H1 (cell line): ENCODE measurements around the gene DNAH10. TPM values are rescaled to one million over a fixed set of nuclear protein-coding genes. Genes with fewer than 3 reads are reported as not detected.

Source experiments
- CTCF ChIA-PET: fragments of 300-600 bp; sonication (Branson Sonifier 250); formaldehyde crosslinking; loops from one replicate; lab custom pipeline; 2021; ENCODE audit not compliant: partially characterized antibody; lab: Charles Lee
- POLR2A ChIA-PET: fragments of 300-600 bp; sonication (Branson Sonifier 250); formaldehyde crosslinking; loops from one replicate; lab custom pipeline; 2021; ENCODE audit warnings: inconsistent platforms; ENCODE audit not compliant: partially characterized antibody; lab: Charles Lee
- DNase-seq, 2 experiments: peaks; one replicate each; pipeline versions ENCODE4 v3.0.0 to v3.0.0-alpha.2; 2010 to 2022; ENCODE audit warnings: low spot score in 2 of 2, low read depth in 1 of 2, mixed read lengths in 1 of 2
- FAIRE-seq: peaks from 2 replicates; lab custom pipeline; 2011; peaks lifted over from hg19 to GRCh38; lab: Jason Lieb, UNC
- H2AFZ ChIP-seq: 2 replicates; pipeline ENCODE4 v1.8.1; 2012; ENCODE audit warnings: low read length, inconsistent platforms
- H2AK5ac ChIP-seq: 2 replicates; pipeline ENCODE4 v1.6.1; 2013; ENCODE audit warnings: low read depth, low read length
- H2BK120ac ChIP-seq: replicated peaks from 2 replicates; pipeline ENCODE3; 2013; ENCODE audit warnings: low read depth, low read length, inconsistent platforms
- H2BK12ac ChIP-seq: 2 replicates; pipeline ENCODE4 v1.6.1; 2013; ENCODE audit warnings: low read depth, low read length
- H2BK15ac ChIP-seq: 2 replicates; pipeline ENCODE4 v1.6.1; 2013; ENCODE audit warnings: low read length
- H2BK20ac ChIP-seq: 2 replicates; pipeline ENCODE4 v1.6.1; 2013; ENCODE audit warnings: low read length
- H2BK5ac ChIP-seq: 2 replicates; pipeline ENCODE4 v1.6.1; 2013; ENCODE audit warnings: low read depth, low read length
- H3K14ac ChIP-seq: 2 replicates; pipeline ENCODE4 v1.6.1; 2013; ENCODE audit warnings: inconsistent platforms; ENCODE audit not compliant: insufficient read length
- H3K18ac ChIP-seq: 2 replicates; pipeline ENCODE4 v1.6.1; 2013; ENCODE audit warnings: low read length; ENCODE audit errors: extremely low read depth
- H3K23ac ChIP-seq: 2 replicates; pipeline ENCODE4 v1.6.1; 2013; ENCODE audit warnings: inconsistent platforms; ENCODE audit not compliant: insufficient read length
- H3K23me2 ChIP-seq: 2 replicates; pipeline ENCODE4 v1.6.1; 2013; ENCODE audit warnings: low read depth, low read length
- H3K27ac ChIP-seq: 2 replicates; pipeline ENCODE4 v1.6.1; 2011; ENCODE audit warnings: low read depth, low read length, inconsistent platforms
- H3K27me3 ChIP-seq, 4 experiments: replicated peaks in 1 of 4; 1 replicate in 1 of 4; 2 replicates in 3 of 4; pipeline versions ENCODE4 v1.6.1 to v1.8.1; 2011 to 2013; ENCODE audit warnings: low read length in 3 of 4, mild to moderate bottlenecking in 3 of 4, inconsistent platforms in 2 of 4, mixed read lengths in 2 of 4, moderate library complexity in 1 of 4; ENCODE audit not compliant: control insufficient read depth in 3 of 4, insufficient read depth in 3 of 4; ENCODE audit errors: extremely low read depth in 1 of 4
- H3K36me3 ChIP-seq, 4 experiments: 2 replicates each; pipeline versions ENCODE4 v1.6.1 to v1.8.1; 2011 to 2013; ENCODE audit warnings: mild to moderate bottlenecking in 4 of 4, low read length in 3 of 4, moderate library complexity in 2 of 4, control low read depth in 1 of 4, inconsistent platforms in 1 of 4; ENCODE audit not compliant: insufficient read depth in 4 of 4, control insufficient read depth in 2 of 4
- H3K4ac ChIP-seq: replicated peaks from 2 replicates; pipeline ENCODE3; 2013; ENCODE audit warnings: low read length, low read depth, mixed read lengths, inconsistent platforms; ENCODE audit not compliant: insufficient read length
- H3K4me1 ChIP-seq, 4 experiments: replicated peaks in 1 of 4; 1 replicate in 1 of 4; 2 replicates in 3 of 4; pipeline versions ENCODE4 v1.6.1 to v1.8.1; 2011 to 2013; ENCODE audit warnings: low read length in 3 of 4, inconsistent platforms in 2 of 4, mixed read lengths in 1 of 4; ENCODE audit not compliant: insufficient read depth in 4 of 4, control insufficient read depth in 3 of 4
- H3K4me2 ChIP-seq, 2 experiments: 2 replicates each; pipeline versions ENCODE4 v1.6.1 to v1.8.1; 2011 to 2013; ENCODE audit warnings: low read depth in 2 of 2, low read length in 2 of 2, control low read depth in 1 of 2, inconsistent platforms in 1 of 2, mild to moderate bottlenecking in 1 of 2; ENCODE audit not compliant: insufficient read depth in 1 of 2
- H3K4me3 ChIP-seq, 4 experiments: fragments of 200-600, 300-600 bp in 1 of 4; sonication (generic), shearing (Covaris generic), sonication (Bioruptor Twin) in 1 of 4; 2 replicates each; pipeline versions ENCODE4 v1.5.1 to v1.8.1; 2011 to 2016; ENCODE audit warnings: low read length in 4 of 4, low read depth in 3 of 4, control low read depth in 2 of 4, inconsistent platforms in 2 of 4, mild to moderate bottlenecking in 2 of 4, mixed read lengths in 1 of 4, moderate library complexity in 1 of 4; ENCODE audit not compliant: insufficient read depth in 2 of 4; ENCODE audit errors: extremely low read depth in 1 of 4
- H3K56ac ChIP-seq: replicated peaks from 2 replicates; pipeline ENCODE3; 2013; ENCODE audit warnings: low read depth, mild to moderate bottlenecking, mixed read lengths, low read length, inconsistent platforms; ENCODE audit not compliant: insufficient read length
- H3K79me1 ChIP-seq: 2 replicates; pipeline ENCODE4 v1.6.1; 2013; ENCODE audit warnings: low read depth, low read length, control low read depth
- H3K79me2 ChIP-seq, 2 experiments: 2 replicates each; pipeline versions ENCODE4 v1.6.1 to v1.8.1; 2012 to 2013; ENCODE audit warnings: low read length in 2 of 2, mild to moderate bottlenecking in 2 of 2, inconsistent platforms in 1 of 2; ENCODE audit not compliant: insufficient read depth in 2 of 2, control insufficient read depth in 1 of 2
- H3K9ac ChIP-seq, 4 experiments: replicated peaks in 1 of 4; 1 replicate in 1 of 4; 2 replicates in 3 of 4; pipeline versions ENCODE4 v1.6.1 to v1.8.1; 2011 to 2013; ENCODE audit warnings: low read depth in 3 of 4, low read length in 3 of 4, control low read depth in 2 of 4, mild to moderate bottlenecking in 2 of 4, moderate library complexity in 2 of 4, inconsistent platforms in 1 of 4; ENCODE audit errors: extremely low read depth in 1 of 4
- H3K9me3 ChIP-seq, 2 experiments: 2 replicates each; pipeline versions ENCODE4 v1.6.1 to v1.8.1; 2012 to 2013; ENCODE audit warnings: mild to moderate bottlenecking in 2 of 2, moderate library complexity in 2 of 2, control low read depth in 1 of 2, inconsistent platforms in 1 of 2, low read depth in 1 of 2, low read length in 1 of 2, mixed read lengths in 1 of 2; ENCODE audit not compliant: insufficient read depth in 2 of 2
- H4K20me1 ChIP-seq, 2 experiments: replicated peaks in 1 of 2; 2 replicates each; pipeline versions ENCODE3 to v1.8.1; 2011 to 2013; ENCODE audit warnings: inconsistent platforms in 2 of 2, low read length in 2 of 2, mild to moderate bottlenecking in 1 of 2; ENCODE audit not compliant: insufficient read depth in 2 of 2, control insufficient read depth in 1 of 2
- H4K5ac ChIP-seq: 2 replicates; pipeline ENCODE4 v1.6.1; 2013; ENCODE audit warnings: low read length, low read depth, mixed read lengths, inconsistent platforms; ENCODE audit not compliant: insufficient read length
- H4K8ac ChIP-seq: 2 replicates; pipeline ENCODE4 v1.8.0; 2013; ENCODE audit warnings: mild to moderate bottlenecking, moderate library complexity, low read length, inconsistent platforms; ENCODE audit not compliant: insufficient read depth; ENCODE audit errors: extremely low read depth
- H4K91ac ChIP-seq: replicated peaks from 2 replicates; pipeline ENCODE3; 2013; ENCODE audit warnings: low read length, mixed read lengths, inconsistent platforms; ENCODE audit not compliant: insufficient read length
- CTBP2 ChIP-seq: IDR thresholded peaks from 2 replicates; pipeline ENCODE4 v1.7.0; 2011; ENCODE audit warnings: borderline replicate concordance, mild to moderate bottlenecking, moderate library complexity, mixed read lengths, low read length; ENCODE audit not compliant: insufficient read depth, insufficient read length
- CTCF ChIP-seq, 3 experiments: IDR thresholded peaks; 1 replicate in 2 of 3; 2 replicates in 1 of 3; pipeline versions ENCODE4 v1.5.1 to v1.6.1; 2011; ENCODE audit warnings: low read length in 3 of 3, mild to moderate bottlenecking in 3 of 3, inconsistent platforms in 2 of 3, low read depth in 1 of 3, moderate library complexity in 1 of 3; ENCODE audit not compliant: insufficient read depth in 1 of 3; ENCODE audit errors: control extremely low read depth in 1 of 3
- EP300 ChIP-seq, 2 experiments: IDR thresholded peaks; 1 replicate in 1 of 2; 2 replicates in 1 of 2; pipeline ENCODE4 v1.6.1; 2011 to 2012; ENCODE audit warnings: low read depth in 2 of 2, low read length in 2 of 2, mild to moderate bottlenecking in 2 of 2, borderline replicate concordance in 1 of 2, inconsistent platforms in 1 of 2, moderate library complexity in 1 of 2
- EZH2 ChIP-seq: fragments of 200-600 bp; sonication (generic); IDR thresholded peaks from 2 replicates; pipeline ENCODE4 v1.7.1; 2012; ENCODE audit warnings: low read depth, mild to moderate bottlenecking, moderate library complexity, low read length, inconsistent platforms; ENCODE audit not compliant: severe bottlenecking
- GABPA ChIP-seq: IDR thresholded peaks from 2 replicates; pipeline ENCODE4 v1.6.1; 2011; ENCODE audit warnings: mild to moderate bottlenecking, low read length, moderate library complexity, borderline replicate concordance; ENCODE audit not compliant: insufficient read depth
- HDAC2 ChIP-seq, 2 experiments: fragments of 300-600 bp in 1 of 2; sonication (generic) in 1 of 2; IDR thresholded peaks; 2 replicates each; pipeline ENCODE4 v1.6.1; 2011 to 2012; ENCODE audit warnings: low read depth in 2 of 2, low read length in 2 of 2, mild to moderate bottlenecking in 2 of 2, moderate library complexity in 2 of 2, borderline replicate concordance in 1 of 2, inconsistent platforms in 1 of 2
- POU5F1 ChIP-seq: IDR thresholded peaks from 2 replicates; pipeline ENCODE4 v1.6.1; 2011; ENCODE audit warnings: low read depth, mild to moderate bottlenecking, low read length, moderate library complexity
- SP4 ChIP-seq: IDR thresholded peaks from 2 replicates; pipeline ENCODE4 v1.6.1; 2012; ENCODE audit warnings: low read length, inconsistent platforms
- TBP ChIP-seq: IDR thresholded peaks from 2 replicates; pipeline ENCODE4 v1.6.1; 2011; ENCODE audit warnings: low read depth, low read length, improper control_type of control experiment
- WGBS, 2 experiments: shearing (Covaris generic) in 1 of 2; methylation state at CpG; one replicate each; pipeline versions ENCODE4 v1.1.6 to v1.1.7; 2013 to 2015; ENCODE audit warnings: low lambda C conversion rate in 2 of 2, mixed read lengths in 2 of 2, inconsistent platforms in 1 of 2, low coverage in 1 of 2, missing lambda C conversion rate in 1 of 2; ENCODE audit not compliant: insufficient replicate concordance in 2 of 2, insufficient coverage in 1 of 2, insufficient read length in 1 of 2; ENCODE audit errors: extremely low coverage in 1 of 2, missing lambda C conversion rate in 1 of 2; 5-methylcytosine and 5-hydroxymethylcytosine counted together
- polyA plus RNA-seq, 7 experiments: library from polyadenylated mRNA; depleted of rRNA in 3 of 7; stranded (reverse) in 5 of 7; unstranded in 2 of 7; fragments of >200 nt in 5 of 7; fragments of 200-250 nt in 2 of 7; gene quantifications; 1 replicate in 5 of 7; 2 replicates in 1 of 7; 4 replicates in 1 of 7; pipeline versions ENCODE4 v1.2.1 to v1.2.3, GENCODE V29; 2011 to 2013; ENCODE audit warnings: missing spikeins in 2 of 7, mixed read lengths in 2 of 7
- total RNA-seq: library from RNA; stranded (reverse); fragmentation: NEBNext Ultra II Directional; extraction: Animal tissue kit (Norgen Biotek cat#: 25700); gene quantifications from 2 replicates; pipeline ENCODE4 v1.2.1, GENCODE V29; 2021

The DNAH10 gene
- total and polyA plus RNA-seq, 2 of the 8 experiments (the other 6 are each of a cell fraction or from before 2014, with no cell fraction given) = 0.02 to 0.24 TPM

GRCh38 chr12:123765504-123766035 lies 3.5 kb downstream of the DNAH10 start:
- Histone ChIP-seq H4K5ac (no peak overlapping the region), H3K23ac (no peak overlapping the region), H2AFZ (no peak overlapping the region), H2BK12ac (no peak overlapping the region), H3K4me1 (peaks cover 0 to 6% (median 5%) of the 10 kb centered on the region in 4 experiments; a peak in 4 of 7 replicates), H3K4me3 (no peak overlapping the region), H2BK120ac (no peak overlapping the region), H3K27me3 (peaks cover 0 to 5% (median 2%) of the 10 kb centered on the region in 4 experiments; a peak in 2 of 7 replicates), H3K27ac (no peak overlapping the region), H3K4me2 (no peak overlapping the region), H2BK20ac (no peak overlapping the region), H4K91ac (no peak overlapping the region), H3K36me3 (no peaks in the 10 kb centered on the region), H3K79me2 (no peaks in the 10 kb centered on the region), H3K23me2 (peaks cover 10% of the 10 kb centered on the region), H2BK15ac (no peak overlapping the region), H3K4ac (no peak overlapping the region), H2BK5ac (no peak overlapping the region), H3K79me1 (no peaks in the 10 kb centered on the region), H2AK5ac (no peak overlapping the region), H3K9ac (no peak overlapping the region), H3K18ac (no peak overlapping the region), H3K56ac (peak overlapping the region; percentile 96), H3K9me3 (no peaks in the 10 kb centered on the region), H4K20me1 (peaks cover 0 to 2% of the 10 kb centered on the region in 2 experiments), H4K8ac (no peak overlapping the region), H3K14ac (no peak overlapping the region)
- TF ChIP-seq GABPA (no peak), EP300 (IDR thresholded peaks at IDR 0.05; ENCODE audit: borderline replicate concordance in 1 of 2, low read depth in 2 of 2, low read length in 2 of 2) (no peak), CTCF (IDR thresholded peaks at IDR 0.05; ENCODE audit: control extremely low read depth in 1 of 3, insufficient read depth in 1 of 3, low read depth in 1 of 3, low read length in 3 of 3) (no peak), POU5F1 (no peak), TBP (no peak), CTBP2 (no peak), SP4 (no peak), EZH2 (no peak), HDAC2 (IDR thresholded peaks at IDR 0.05; ENCODE audit: borderline replicate concordance in 1 of 2, low read depth in 2 of 2, low read length in 2 of 2) (no peak)
- DNase-seq (no peak), FAIRE-seq (no peak)
- CTCF ChIA-PET = no interaction called here
- 76% methylated on average over 2 of the region's 2 CpGs; no CpG with 5 or more reads in 1 of the 2 experiments for WGBS, 2 experiments
- POLR2A ChIA-PET = no interaction called here
